NK-92 (cell line): ENCODE results near the gene OR10P1.

Source experiments
- DNase-seq: peaks from one replicate; lab custom pipeline; 2025; ENCODE audit not compliant: unreplicated experiment; lab: John Stamatoyannopoulos, UW

The OR10P1 gene

DNA sequence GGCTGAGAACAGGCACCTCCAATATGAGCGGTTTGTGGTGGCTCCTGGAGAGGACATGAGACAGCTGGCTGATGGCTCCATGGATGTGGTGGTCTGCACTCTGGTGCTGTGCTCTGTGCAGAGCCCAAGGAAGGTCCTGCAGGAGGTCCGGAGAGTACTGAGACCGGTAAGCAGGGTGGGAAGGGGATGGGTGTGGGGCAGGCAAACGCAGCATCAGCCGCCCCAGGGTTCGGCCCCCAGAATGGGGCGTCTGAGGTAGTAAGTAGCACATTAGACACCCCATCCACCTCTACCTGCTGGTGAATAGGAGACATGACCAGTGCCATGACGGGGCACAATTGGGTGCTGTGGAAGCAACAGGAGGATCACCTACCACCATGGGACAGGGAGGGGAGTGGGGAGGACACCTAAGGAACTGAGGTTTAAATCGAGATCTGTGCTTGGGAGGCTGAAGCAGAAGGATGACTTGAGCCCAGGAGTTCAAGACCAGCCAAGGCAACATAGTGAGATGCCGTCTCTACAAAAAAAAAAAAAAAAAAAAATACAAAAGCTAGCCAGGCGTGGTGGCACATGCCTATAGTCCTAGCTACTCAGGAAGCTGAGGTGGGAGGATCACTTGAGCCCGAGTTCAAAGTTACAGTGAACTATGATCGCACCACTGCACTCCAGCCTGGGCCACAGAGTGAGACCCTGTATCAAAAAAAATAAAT, 45.5 kb downstream of the OR10P1 start:
- no peak for DNase-seq

GRCh38 chr12:55683676-55684075, 47.0 kb downstream of the OR10P1 start:
- DNase-seq = no peak

DNA sequence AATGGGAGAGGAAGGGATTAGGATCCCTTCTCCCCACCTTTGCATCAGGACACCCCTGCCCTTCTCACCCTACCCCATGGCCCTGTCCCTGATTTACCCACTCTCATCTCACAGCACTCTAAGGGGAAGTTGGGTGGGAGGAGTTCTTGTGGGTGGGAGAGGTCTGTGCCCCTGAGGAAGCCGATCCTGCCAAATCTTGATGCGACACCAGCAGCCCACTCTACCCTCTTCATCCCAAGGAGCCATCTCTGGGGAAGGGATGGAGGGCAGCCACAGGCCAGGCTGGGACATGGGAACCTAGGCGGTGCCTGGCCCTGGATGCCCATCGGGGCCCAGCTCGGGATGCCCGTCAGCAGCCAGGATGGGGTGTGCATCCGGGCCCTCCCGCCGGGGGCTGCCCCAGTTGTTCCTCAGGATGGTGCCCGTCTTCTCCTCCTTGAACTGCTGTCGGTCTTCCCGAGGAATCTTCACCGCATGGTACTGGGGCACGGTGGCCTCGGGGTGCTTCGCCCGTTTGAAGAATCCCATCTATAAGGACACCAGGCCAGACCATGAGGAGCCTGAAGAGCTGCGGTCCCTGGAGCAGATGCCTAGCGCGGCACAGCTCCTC, 48.2 kb downstream of the OR10P1 start:
- no peak for DNase-seq

GRCh38 chr12:55685671-55686070, 49.0 kb downstream of the OR10P1 start:
- no peak for DNase-seq

GRCh38 chr12:55686366-55687010, 49.8 kb downstream of the OR10P1 start:
- no peak for DNase-seq
